Spleen (tissue), 7 donors: ENCODE measurements around the gene SOX30.

Source experiments
- CTCF ChIP-seq, 11 experiments: fragments of 200-600 bp in 7 of 11; fragments of 450-650 bp in 4 of 11; sonication (generic) in 4 of 11; IDR thresholded peaks in 8 of 11; conservative IDR thresholded peaks in 3 of 11; 1 replicate in 7 of 11; 2 replicates in 4 of 11; pipeline versions ENCODE4 v1.4.0 to v1.8.0; 2016 to 2021; ENCODE audit warnings: antibody characterized with exemption in 11 of 11, inconsistent platforms in 4 of 11, mild to moderate bottlenecking in 1 of 11
- POLR2A ChIP-seq, 3 donors: fragments of 450-650 bp; IDR thresholded peaks; one replicate each; pipeline ENCODE4 v1.5.1; 2017; ENCODE audit warnings: antibody characterized with exemption in 3 of 3, mild to moderate bottlenecking in 1 of 3
- POLR2AphosphoS5 ChIP-seq, 3 donors: sonication (generic); formaldehyde crosslinking; IDR thresholded peaks; one replicate each; pipeline ENCODE4 v1.5.1; 2017; ENCODE audit warnings: antibody characterized with exemption in 3 of 3
- donor health status: DM: no; HTN: no; CAD: no; lungs with moderate emphysema.
- donor health status: DM: no; HTN: no; CAD: no.
- donor health status: DM: no; HTN: no; CAD: no.

- TF ChIP-seq CTCF (IDR thresholded peaks at IDR 0.05 in 8 of 11, conservative IDR thresholded peaks at IDR 0.05 in 3 of 11): no peak
- no peak for TF ChIP-seq POLR2A (IDR thresholded peaks at IDR 0.05)
- no peak for TF ChIP-seq POLR2AphosphoS5 (IDR thresholded peaks at IDR 0.05)
These were observed at the start of gene SOX30 for GRCh38 chr5:157652377-157652692.
